ENCODE data around the gene HOXC9. TPM values are rescaled to one million over a fixed set of nuclear protein-coding genes. Genes with fewer than 3 reads are reported as not detected.

The HOXC9 gene
- total RNA-seq, 1 experiment from 2014 or later, result not detected

DNA sequence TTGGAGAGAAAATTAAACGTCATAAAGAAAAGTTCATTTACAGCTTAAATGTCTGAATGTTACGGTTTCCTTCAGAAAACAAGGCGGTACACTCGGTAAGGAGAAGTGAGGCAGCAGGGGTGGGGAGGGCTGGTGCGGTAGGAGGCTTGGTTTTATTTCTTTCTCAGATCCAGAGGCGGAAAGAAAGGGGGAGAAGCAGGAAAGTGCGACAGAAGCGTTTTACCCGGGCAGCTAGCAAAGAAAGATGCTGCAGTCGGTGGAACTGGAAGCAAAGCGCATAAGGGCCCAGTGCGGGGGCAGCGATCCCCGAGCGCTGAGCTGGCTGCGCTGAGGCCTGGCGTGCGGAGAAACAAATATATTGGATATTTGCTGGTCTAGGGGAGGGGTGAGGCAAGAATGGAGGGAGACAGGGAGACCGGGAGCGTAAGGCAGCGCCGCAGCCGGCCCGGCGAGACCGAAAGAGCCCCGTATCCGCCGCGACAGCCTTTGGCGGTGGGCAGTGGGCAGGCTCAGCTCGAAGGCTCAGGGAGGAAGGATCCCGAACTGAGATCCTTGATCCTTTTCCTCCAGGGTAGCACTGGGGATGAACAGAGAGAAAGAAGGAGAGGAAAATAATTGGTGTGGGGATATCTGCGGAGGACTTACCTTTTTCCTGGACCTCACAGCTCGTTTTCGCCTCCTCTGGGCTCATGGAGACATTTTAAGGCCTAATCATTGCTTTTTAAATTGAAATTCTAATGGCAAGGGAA, 33.4 kb upstream of the HOXC9 start:
- Histone ChIP-seq H3K23ac (ENCODE audit: insufficient read length, low read depth, low read length) (no peak overlapping the region), H2BK12ac (ENCODE audit: insufficient read length, low read depth, low read length) (no peak overlapping the region), H4K8ac (replicated peaks; ENCODE audit: insufficient read length, low read depth, low read length) (no peak overlapping the region), H3K4me1 (ENCODE audit: insufficient read depth, low read length) (no peaks in the 10 kb centered on the region), H3K23me2 (ENCODE audit: insufficient read length, low read depth, low read length, poor library complexity, severe bottlenecking) (no peaks in the 10 kb centered on the region), H4K91ac (ENCODE audit: insufficient read length, low read depth, low read length) (no peak overlapping the region), H4K20me1 (ENCODE audit: control insufficient read depth, insufficient read depth, insufficient read length) (no peaks in the 10 kb centered on the region), H3K18ac (ENCODE audit: insufficient read length, low read depth, low read length) (no peak overlapping the region), H3K4ac (ENCODE audit: low read depth, low read length) (no peak overlapping the region), H2BK20ac (ENCODE audit: low read depth, low read length, poor library complexity, severe bottlenecking) (no peak overlapping the region), H2AFZ (ENCODE audit: low read length) (no peak overlapping the region), H3K9me3 (ENCODE audit: control insufficient read depth, low read depth, low read length) (no peaks in the 10 kb centered on the region), H3K79me2 (ENCODE audit: insufficient read depth, low read length) (no peaks in the 10 kb centered on the region), H2BK15ac (ENCODE audit: low read depth, low read length) (no peak overlapping the region), H2BK120ac (ENCODE audit: low read depth, low read length, poor library complexity, severe bottlenecking) (no peak overlapping the region), H3K56ac (ENCODE audit: insufficient read length, low read depth, low read length) (no peak overlapping the region), H2AK5ac (ENCODE audit: insufficient read length, low read length) (no peak overlapping the region), H3K14ac (ENCODE audit: insufficient read depth, low read length) (no peak overlapping the region), H4K5ac (ENCODE audit: insufficient read length, low read depth, low read length) (no peak overlapping the region), H3K27ac (ENCODE audit: insufficient read length, low read depth, low read length) (no peak overlapping the region), H3K27me3 (ENCODE audit: insufficient read depth, low read length) (peaks cover 95% of the 10 kb centered on the region), H3K4me2 (ENCODE audit: insufficient read depth, insufficient read length, low read length) (peak overlapping the region; percentile 0), H2BK5ac (ENCODE audit: insufficient read length, low read length) (no peak overlapping the region), H3K9ac (ENCODE audit: extremely low read depth, insufficient read length, low read length) (no peak overlapping the region), H3T11ph (ENCODE audit: low read length) (no peak overlapping the region), H3K79me1 (ENCODE audit: insufficient read depth, low read depth, low read length, poor library complexity, severe bottlenecking) (no peaks in the 10 kb centered on the region)
- no peak for DNase-seq
- H3K9me3 Mint-ChIP-seq, result peaks cover 2 to 16% of the 10 kb centered on the region in 2 experiments; a peak in 2 of 5 replicates
- H3K36me3 Mint-ChIP-seq (ENCODE audit: insufficient read depth in 1 of 3, low read depth in 3 of 3), result peaks cover 0 to 1% (median 0%) of the 10 kb centered on the region in 3 experiments; a peak in 1 of 7 replicates
- WGBS (ENCODE audit: extremely low coverage, insufficient read length, low lambda C conversion rate), result no CpG with 5 or more reads among the region's 36 CpGs
- peak overlapping the region in 1 of 2 experiments; percentile 59; a peak in 1 of 5 replicates for H3K4me3 Mint-ChIP-seq
- H3K4me1 Mint-ChIP-seq, result peaks cover 8 to 12% of the 10 kb centered on the region in 2 experiments; a peak in 3 of 4 replicates
- TF ChIP-seq, protein P1, sequence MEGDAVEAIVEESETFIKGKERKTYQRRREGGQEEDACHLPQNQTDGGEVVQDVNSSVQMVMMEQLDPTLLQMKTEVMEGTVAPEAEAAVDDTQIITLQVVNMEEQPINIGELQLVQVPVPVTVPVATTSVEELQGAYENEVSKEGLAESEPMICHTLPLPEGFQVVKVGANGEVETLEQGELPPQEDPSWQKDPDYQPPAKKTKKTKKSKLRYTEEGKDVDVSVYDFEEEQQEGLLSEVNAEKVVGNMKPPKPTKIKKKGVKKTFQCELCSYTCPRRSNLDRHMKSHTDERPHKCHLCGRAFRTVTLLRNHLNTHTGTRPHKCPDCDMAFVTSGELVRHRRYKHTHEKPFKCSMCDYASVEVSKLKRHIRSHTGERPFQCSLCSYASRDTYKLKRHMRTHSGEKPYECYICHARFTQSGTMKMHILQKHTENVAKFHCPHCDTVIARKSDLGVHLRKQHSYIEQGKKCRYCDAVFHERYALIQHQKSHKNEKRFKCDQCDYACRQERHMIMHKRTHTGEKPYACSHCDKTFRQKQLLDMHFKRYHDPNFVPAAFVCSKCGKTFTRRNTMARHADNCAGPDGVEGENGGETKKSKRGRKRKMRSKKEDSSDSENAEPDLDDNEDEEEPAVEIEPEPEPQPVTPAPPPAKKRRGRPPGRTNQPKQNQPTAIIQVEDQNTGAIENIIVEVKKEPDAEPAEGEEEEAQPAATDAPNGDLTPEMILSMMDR (conservative IDR thresholded peaks at IDR 0.05), result no peak
- no peak overlapping the region for H3K27ac Mint-ChIP-seq
- H3K27me3 Mint-ChIP-seq (ENCODE audit: low read depth), result peaks cover 100% of the 10 kb centered on the region
